ENCODE data around the gene SNAPC1.

- no peak for TF ChIP-seq CTCF (IDR thresholded peaks at IDR 0.05)
- TF ChIP-seq POLR2A (IDR thresholded peaks at IDR 0.05), result no peak
Measured at GRCh38 chr14:61726778-61727658, 35.2 kb upstream of the SNAPC1 start.

Measured in esophagus squamous epithelium (tissue), 4 donors.